AG10803 (cell line): ENCODE data around the gene TRMU.

ENCODE experiments used
- DNase-seq: peaks from one replicate; pipeline ENCODE4 v3.0.0; 2010; ENCODE audit warnings: low read depth
- H3K4me3 ChIP-seq: 2 replicates; pipeline ENCODE4 v1.5.1; 2011; ENCODE audit warnings: mild to moderate bottlenecking, low read length, control low read depth
- CTCF ChIP-seq: conservative IDR thresholded peaks from 2 replicates; pipeline ENCODE4 v1.5.1; 2011; ENCODE audit warnings: mild to moderate bottlenecking, low read length, control low read depth, inconsistent platforms

Gene TRMU

GRCh38 chr22:46295277-46295971 lies 40.1 kb upstream of the TRMU start:
- H3K4me3 ChIP-seq = peak overlapping the region; percentile 69
- no peak for TF ChIP-seq CTCF
- no peak for DNase-seq

DNA sequence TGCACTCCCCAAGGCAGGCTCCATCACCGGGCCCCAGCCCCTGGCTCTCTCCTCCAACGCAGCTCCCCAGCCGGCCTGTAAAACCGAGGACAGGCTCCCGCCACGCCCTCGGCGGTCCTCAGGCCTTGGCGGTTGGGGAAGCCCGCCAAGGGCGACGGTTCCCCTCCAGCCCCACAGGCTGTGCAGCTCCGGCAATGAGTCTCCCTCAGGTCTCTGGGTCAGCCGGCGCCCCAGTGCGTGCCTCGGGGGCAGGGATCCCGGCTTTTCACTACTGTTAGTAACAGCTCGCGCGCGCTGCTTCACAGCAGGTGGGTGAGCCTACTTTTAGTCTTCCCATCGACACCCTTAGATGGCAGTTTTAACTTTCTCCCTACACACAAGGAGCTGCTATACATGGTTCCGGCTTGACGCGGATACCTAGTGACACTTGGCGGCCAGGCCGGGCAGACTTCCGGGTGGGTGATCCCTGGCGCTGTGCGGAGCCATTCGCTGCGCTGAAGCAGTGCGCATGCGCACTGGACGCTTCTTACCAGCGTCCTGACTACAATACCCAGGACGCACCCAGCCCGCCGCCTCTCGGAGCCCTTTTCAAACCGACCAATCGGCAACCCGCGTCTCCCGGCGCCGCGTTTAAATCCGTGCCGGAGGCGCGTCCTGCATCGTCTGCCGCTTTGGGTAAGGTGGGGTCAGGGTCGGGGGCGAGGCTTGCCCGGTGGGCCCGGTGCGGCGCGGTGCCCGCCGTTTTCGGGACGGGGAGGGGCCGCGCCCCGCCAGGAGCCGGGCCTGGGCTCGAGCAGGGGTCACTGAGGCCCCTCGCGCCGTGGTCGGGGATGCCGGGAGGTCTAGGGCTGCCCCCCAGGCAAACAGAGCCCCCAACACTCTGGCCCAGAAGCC lies 39.0 kb upstream of the TRMU start, which contains the start of gene GTSE1:
Gene GTSE1 (plus strand): TSS at position 614 of the 894 bp plus-strand sequence. CDS start 531 bp downstream, outside the sequence.
- H3K4me3 ChIP-seq = peak within 1 kb of the TSS; percentile 69
- TF ChIP-seq CTCF = no peak; the same call in 1 of the 2 replicates
- DNase-seq = peak; percentile 96

GRCh38 chr22:46297151-46297812 lies 38.2 kb upstream of the TRMU start:
- no peak for TF ChIP-seq CTCF
- DNase-seq = peak; percentile 34
- peak overlapping the region; percentile 69 for H3K4me3 ChIP-seq

DNA sequence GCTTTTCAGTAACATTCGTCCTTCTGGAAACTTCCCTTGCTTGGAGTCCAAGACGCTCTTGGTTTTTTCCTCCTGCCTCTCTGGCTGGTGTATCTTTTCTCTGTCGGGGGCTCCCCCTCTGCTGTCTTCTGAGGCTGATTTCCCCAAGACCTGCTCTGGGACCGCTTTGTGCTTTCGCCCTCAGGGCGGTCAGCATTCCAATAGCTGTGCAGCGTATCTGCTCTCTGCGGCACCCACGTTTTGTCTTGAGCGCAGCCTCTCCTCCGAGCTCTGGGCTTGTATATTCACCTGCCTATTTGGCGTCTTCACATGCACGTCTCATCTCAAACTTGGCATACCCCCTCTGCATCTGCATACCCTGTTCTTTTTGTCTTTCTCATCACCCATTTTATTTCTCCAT lies 36.4 kb upstream of the TRMU start:
- H3K4me3 ChIP-seq = no peak overlapping the region
- TF ChIP-seq CTCF = no peak
- no peak for DNase-seq

DNA sequence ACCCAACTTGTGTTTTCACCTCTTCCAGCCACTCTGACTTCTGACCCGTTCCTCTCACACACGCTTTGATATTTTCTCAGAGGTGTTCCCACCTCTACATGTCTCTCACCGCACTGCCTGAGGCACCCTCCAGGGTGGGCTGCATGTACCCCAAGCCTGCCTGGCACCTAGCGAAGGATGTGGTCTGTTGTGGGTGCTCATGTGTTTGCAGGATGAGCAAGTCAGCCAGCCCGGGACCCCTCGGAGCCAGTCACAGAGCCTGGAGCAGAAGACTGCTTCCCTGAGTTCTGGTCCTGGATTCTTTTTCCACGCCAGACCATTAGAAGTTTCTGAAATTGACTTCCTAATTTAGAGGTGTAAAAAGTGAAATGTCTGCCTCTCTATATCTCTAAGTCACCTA lies 35.0 kb upstream of the TRMU start:
- no peak for DNase-seq
- TF ChIP-seq CTCF = no peak
- H3K4me3 ChIP-seq = no peak overlapping the region

DNA sequence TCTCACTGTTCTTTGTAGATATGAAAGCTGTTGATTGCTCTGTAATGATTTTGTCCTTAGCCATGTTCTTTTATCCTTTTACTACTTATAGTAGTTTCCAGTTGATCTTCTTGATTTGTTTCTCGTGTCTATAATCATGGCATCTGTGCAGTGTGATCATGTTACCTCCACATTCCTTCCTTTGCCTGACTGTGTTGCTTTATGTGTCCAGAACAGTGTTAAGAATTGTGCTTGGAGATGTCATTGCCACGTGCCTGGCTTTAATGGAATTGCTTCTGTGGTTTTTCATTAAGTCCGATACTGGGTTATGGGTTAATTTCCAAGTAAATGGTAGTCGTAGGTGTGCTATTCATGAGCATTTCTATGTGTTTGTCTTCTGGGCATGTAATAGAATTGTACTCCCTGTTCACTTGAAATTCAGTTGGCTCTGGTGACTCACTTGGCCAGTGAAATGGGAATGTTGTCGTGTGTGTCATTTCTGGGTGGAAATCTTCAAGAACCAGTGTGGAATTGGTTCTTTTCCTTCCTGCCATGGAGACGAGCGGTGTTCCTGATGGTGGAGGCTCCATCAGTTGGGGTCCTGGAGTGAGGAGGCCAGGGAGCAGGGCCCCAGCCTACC lies 32.1 kb upstream of the TRMU start:
- no peak for TF ChIP-seq CTCF
- no peak overlapping the region for H3K4me3 ChIP-seq
- DNase-seq = peak; percentile 33
